Endothelial cell of umbilical vein (primary cell): ENCODE results near the gene EYS. TPM values are rescaled to one million over a fixed set of nuclear protein-coding genes. Genes with fewer than 3 reads are reported as not detected.

Experiments used
- BruUV-seq: library from RNA; stranded (reverse); fragments of 400-500 nt; replicated peaks from 2 replicates; lab custom pipeline; 2021; lab: Mats Ljungman, UMichigan
- CTCF ChIA-PET: fragments of 300-600, 350-600 bp; sonication (Branson Sonifier 250); formaldehyde crosslinking; loops from one replicate; lab custom pipeline; 2021; ENCODE audit warnings: antibody characterized with exemption, inconsistent platforms; lab: Charles Lee
- POLR2A ChIA-PET: fragments of 300-600, 350-600 bp; sonication (Branson Sonifier 250); formaldehyde crosslinking; loops from one replicate; lab custom pipeline; 2021; ENCODE audit warnings: antibody characterized with exemption, inconsistent platforms; lab: Charles Lee
- DNase-seq: peaks from one replicate; pipeline ENCODE4 v3.0.0-alpha.2; 2011; ENCODE audit warnings: low read depth, low spot score
- FAIRE-seq: peaks from 2 replicates; lab custom pipeline; 2011; peaks lifted over from hg19 to GRCh38; lab: Jason Lieb, UNC
- H2AFZ ChIP-seq: 2 replicates; pipeline ENCODE4 v1.6.0; 2012; ENCODE audit warnings: low read depth, low read length, control low read depth, inconsistent platforms
- H3K27ac ChIP-seq: 2 replicates; pipeline ENCODE4 v1.5.1; 2011; ENCODE audit warnings: low read depth, mild to moderate bottlenecking, control low read depth, low read length, moderate library complexity; ENCODE audit not compliant: insufficient read depth
- H3K27me3 ChIP-seq, 2 experiments: 2 replicates each; pipeline versions ENCODE4 v1.6.0 to v1.6.1; 2011; ENCODE audit warnings: low read length in 2 of 2, mixed read lengths in 1 of 2; ENCODE audit not compliant: control insufficient read depth in 2 of 2, insufficient read depth in 2 of 2
- H3K36me3 ChIP-seq, 2 experiments: 2 replicates in 1 of 2; 3 replicates in 1 of 2; pipeline ENCODE4 v1.5.1; 2011; ENCODE audit warnings: low read length in 2 of 2, mild to moderate bottlenecking in 1 of 2, moderate library complexity in 1 of 2; ENCODE audit not compliant: control insufficient read depth in 2 of 2, insufficient read depth in 2 of 2; ENCODE audit errors: extremely low read depth in 1 of 2
- H3K4me1 ChIP-seq: 3 replicates; pipeline ENCODE4 v1.5.1; 2011; ENCODE audit warnings: mild to moderate bottlenecking, low read length; ENCODE audit not compliant: control insufficient read depth, insufficient read depth; ENCODE audit errors: extremely low read depth
- H3K4me2 ChIP-seq: 2 replicates; pipeline ENCODE4 v1.6.1; 2011; ENCODE audit warnings: low read length, control low read depth, mixed read lengths; ENCODE audit not compliant: insufficient read depth
- H3K4me3 ChIP-seq, 3 experiments: fragments of 200-600 bp in 1 of 3; sonication (generic), shearing (Covaris generic) in 1 of 3; replicated peaks in 1 of 3; 2 replicates each; pipeline ENCODE4 v1.5.1; 2011 to 2016; ENCODE audit warnings: control low read depth in 3 of 3, low read length in 3 of 3, mild to moderate bottlenecking in 2 of 3, inconsistent platforms in 1 of 3, low read depth in 1 of 3, moderate library complexity in 1 of 3; ENCODE audit not compliant: insufficient read depth in 1 of 3
- H3K79me2 ChIP-seq: 2 replicates; pipeline ENCODE4 v1.6.0; 2012; ENCODE audit warnings: low read length, inconsistent platforms; ENCODE audit not compliant: control insufficient read depth, insufficient read depth
- H3K9ac ChIP-seq: replicated peaks from 2 replicates; pipeline ENCODE3; 2011; ENCODE audit warnings: low read length, control low read depth; ENCODE audit not compliant: insufficient read depth; ENCODE audit errors: extremely low read depth
- H3K9me1 ChIP-seq: replicated peaks from 3 replicates; pipeline ENCODE4 v1.6.0; 2011; ENCODE audit warnings: mild to moderate bottlenecking, low read length; ENCODE audit not compliant: control insufficient read depth, insufficient read depth; ENCODE audit errors: extremely low read depth
- H3K9me3 ChIP-seq: replicated peaks from 2 replicates; pipeline ENCODE4 v1.5.1; 2012; ENCODE audit warnings: low read length, inconsistent platforms; ENCODE audit not compliant: control insufficient read depth, insufficient read depth
- H4K20me1 ChIP-seq: replicated peaks from 2 replicates; pipeline ENCODE3; 2011; ENCODE audit warnings: mild to moderate bottlenecking, low read length; ENCODE audit not compliant: control insufficient read depth, insufficient read depth; ENCODE audit errors: extremely low read depth
- CTCF ChIP-seq, 2 donors: IDR thresholded peaks; 1 replicate in 1 of 2; 2 replicates in 1 of 2; pipeline ENCODE4 v1.5.1; 2011; ENCODE audit warnings: low read length in 2 of 2, mild to moderate bottlenecking in 2 of 2, moderate library complexity in 2 of 2, control low read depth in 1 of 2, inconsistent platforms in 1 of 2, low read depth in 1 of 2; ENCODE audit not compliant: insufficient read depth in 1 of 2; ENCODE audit errors: extremely low read depth in 1 of 2
- EZH2 ChIP-seq: IDR thresholded peaks from 2 replicates; pipeline ENCODE4 v1.6.1; 2012; ENCODE audit warnings: borderline replicate concordance, low read depth, mild to moderate bottlenecking, moderate library complexity, low read length, inconsistent platforms; ENCODE audit not compliant: severe bottlenecking
- FOS ChIP-seq: IDR thresholded peaks from 2 replicates; pipeline ENCODE4 v1.6.1; 2011; ENCODE audit warnings: mild to moderate bottlenecking, low read length, moderate library complexity, borderline replicate concordance; ENCODE audit not compliant: insufficient read depth
- GATA2 ChIP-seq: IDR thresholded peaks from 2 replicates; pipeline ENCODE4 v1.7.0; 2011; ENCODE audit warnings: low read depth, mild to moderate bottlenecking, moderate library complexity, mixed read lengths, low read length; ENCODE audit not compliant: insufficient read length, insufficient read depth
- JUN ChIP-seq: IDR thresholded peaks from 2 replicates; pipeline ENCODE4 v1.6.1; 2011; ENCODE audit warnings: borderline replicate concordance, low read depth; ENCODE audit not compliant: insufficient read length, insufficient read depth
- MAX ChIP-seq: IDR thresholded peaks from 2 replicates; pipeline ENCODE4 v1.6.1; 2011; ENCODE audit not compliant: insufficient read depth, insufficient read length
- MYC ChIP-seq: IDR thresholded peaks from one replicate; pipeline ENCODE4 v1.6.1; 2011; ENCODE audit warnings: mild to moderate bottlenecking, low read depth, low read length
- POLR2A ChIP-seq: IDR thresholded peaks from 2 replicates; pipeline ENCODE4 v1.6.1; 2012; ENCODE audit warnings: low read depth, mild to moderate bottlenecking, control low read depth, low read length
- POLR2AphosphoS5 ChIP-seq: IDR thresholded peaks from 2 replicates; pipeline ENCODE4 v1.6.1; 2012; ENCODE audit warnings: low read depth, mild to moderate bottlenecking, control low read depth, low read length, moderate library complexity; ENCODE audit not compliant: insufficient read depth
- dilution Hi-C: fragments of 300-500 bp; cut with MboI; formaldehyde crosslinking; loops from one replicate; pipeline ENCODE4 v1.15.0; 2019; ENCODE audit warnings: low sequenced_read_pairs; ENCODE audit not compliant: extremely low pct_ligation_motif_present
- intact Hi-C: fragments of 100-400 bp; cut with micrococcal nuclease; formaldehyde crosslinking; loops from one replicate; pipeline ENCODE4 v1.10.0; 2022
- polyA plus RNA-seq, 4 experiments: library from polyadenylated mRNA; depleted of rRNA in 3 of 4; stranded (reverse) in 3 of 4; unstranded in 1 of 4; fragments of >200 nt; gene quantifications; 2 replicates each; pipeline versions ENCODE4 v1.2.1 to v1.2.3, GENCODE V29; 2011 to 2012; ENCODE audit warnings: missing spikeins in 1 of 4
- total RNA-seq: library from RNA; stranded (reverse); gene quantifications from 2 replicates; pipeline ENCODE4 v1.2.3, GENCODE V29; 2021

Gene EYS
- total and polyA plus RNA-seq, 2 donors (not counting 3 experiments of a cell fraction or from before 2014, with no cell fraction given) = 0.01 to 0.27 TPM

GRCh38 chr6:65045801-65046200 is 661.2 kb downstream of the EYS start:
- Histone ChIP-seq H3K79me2 (no peaks in the 10 kb centered on the region), H2AFZ (no peak overlapping the region), H3K9me3 (no peaks in the 10 kb centered on the region), H3K9me1 (no peaks in the 10 kb centered on the region), H3K27ac (no peak overlapping the region), H3K9ac (no peak overlapping the region), H4K20me1 (no peaks in the 10 kb centered on the region), H3K27me3 (no peaks in the 10 kb centered on the region), H3K4me3 (no peak overlapping the region), H3K36me3 (no peaks in the 10 kb centered on the region), H3K4me2 (no peak overlapping the region), H3K4me1 (no peaks in the 10 kb centered on the region)
- ChIA-PET POLR2A (no interaction called here), CTCF (no interaction called here)
- TF ChIP-seq POLR2A = no peak
- TF ChIP-seq MYC = no peak
- no peak for TF ChIP-seq MAX
- TF ChIP-seq GATA2 = no peak
- TF ChIP-seq FOS = no peak
- no peak for TF ChIP-seq POLR2AphosphoS5
- no peak for TF ChIP-seq CTCF (IDR thresholded peaks at IDR 0.05; ENCODE audit: extremely low read depth in 1 of 2, insufficient read depth in 1 of 2, low read depth in 1 of 2, low read length in 2 of 2)
- TF ChIP-seq EZH2 = no peak
- TF ChIP-seq JUN = no peak
- intact Hi-C loops (no loop called here), dilution Hi-C loops (no loop called here)
- no TSS peak for BruUV-seq
- FAIRE-seq (no peak), DNase-seq (no peak)
